GM21390 (cell line): ENCODE results near the gene STIP1.

Source experiments
- ATAC-seq: cut with Tn5 transposase; IDR thresholded peaks from one replicate; pipeline ENCODE4 v1.9.1; 2021; ENCODE audit not compliant: unreplicated experiment

The STIP1 gene

GRCh38 chr11:64220798-64221197 lies 34.8 kb downstream of the STIP1 start:
- no peak for ATAC-seq

- ATAC-seq: no peak
Measured at GRCh38 chr11:64222651-64223000, 36.7 kb downstream of the STIP1 start.

- no peak for ATAC-seq
Measured at GRCh38 chr11:64223001-64223651, 37.2 kb downstream of the STIP1 start.

GRCh38 chr11:64224151-64224890 lies 38.4 kb downstream of the STIP1 start:
- no peak for ATAC-seq

GRCh38 chr11:64224891-64225607 lies 39.1 kb downstream of the STIP1 start:
- no peak for ATAC-seq

- peak; percentile 44 for ATAC-seq
Measured at GRCh38 chr11:64225608-64226506, 39.9 kb downstream of the STIP1 start, which contains the start of the genes NUDT22 and TRPT1. TSS of gene NUDT22 (plus strand) at chr11:64226274. CDS start at chr11:64226653, 379 bp downstream. TSS of gene TRPT1 (minus strand) at chr11:64226186. CDS start at chr11:64225860, 326 bp downstream.

- ATAC-seq: peak; percentile 26
Measured at GRCh38 chr11:64226507-64227051, 40.6 kb downstream of the STIP1 start.

GRCh38 chr11:64227405-64227956 lies 41.5 kb downstream of the STIP1 start:
- no peak for ATAC-seq

- ATAC-seq: no peak
Measured at GRCh38 chr11:64229090-64229743, 43.2 kb downstream of the STIP1 start.

- no peak for ATAC-seq
Measured at GRCh38 chr11:64229744-64230170, 43.8 kb downstream of the STIP1 start.

GRCh38 chr11:64230171-64230984 lies 44.4 kb downstream of the STIP1 start, which contains the start of gene DNAJC4:
TSS of gene DNAJC4 (plus strand) at chr11:64230548. CDS start at chr11:64230855, 307 bp downstream.
- ATAC-seq: peak; percentile 38

GRCh38 chr11:64230985-64231365 lies 45.0 kb downstream of the STIP1 start:
- ATAC-seq: no peak

GRCh38 chr11:64231546-64231945 lies 45.6 kb downstream of the STIP1 start:
- no peak for ATAC-seq

- ATAC-seq: no peak
Measured at GRCh38 chr11:64232182-64232966, 46.4 kb downstream of the STIP1 start.

GRCh38 chr11:64232967-64233315 lies 47.0 kb downstream of the STIP1 start:
- ATAC-seq: no peak

GRCh38 chr11:64233913-64234586 lies 48.1 kb downstream of the STIP1 start, which contains the start of gene VEGFB:
TSS of gene VEGFB (plus strand) at chr11:64234584. CDS start at chr11:64234834, 250 bp downstream.
- ATAC-seq: no peak

- ATAC-seq: no peak
Measured at GRCh38 chr11:64234647-64235379, 48.8 kb downstream of the STIP1 start.
